K562 (cell line): ENCODE measurements around the gene PLA2G4D. TPM values are rescaled to one million over a fixed set of nuclear protein-coding genes. Genes with fewer than 3 reads are reported as not detected.

Source experiments
- ATAC-seq: fragments of 200-7000 bp; cut with Tn5 transposase; 3 replicates; pipeline ENCODE4 v1.9.1; 2020; ENCODE audit warnings: moderate library complexity
- BruUV-seq: library from RNA; stranded (reverse); fragments of 400-500 nt; replicated peaks from 2 replicates; lab custom pipeline; 2021; lab: Mats Ljungman, UMichigan
- CTCF ChIA-PET: fragments of 300-600 bp; formaldehyde crosslinking; extraction: SDS; loops from one replicate; lab custom pipeline; 2021; ENCODE audit warnings: low intra/inter-chr PET ratio; lab: Yijun Ruan, JAX
- POLR2A ChIA-PET: fragments of 300-600, 350-650 bp; sonication (Branson Sonifier 250); formaldehyde crosslinking; extraction: SDS; loops from one replicate; lab custom pipeline; 2021; ENCODE audit warnings: antibody characterized with exemption, inconsistent platforms; lab: Yijun Ruan, JAX
- DNase-seq, 4 experiments: peaks; one replicate each; pipeline versions ENCODE4 v3.0.0 to v3.0.0-alpha.2; 2011 to 2018; ENCODE audit warnings: low spot score in 3 of 4, mixed read lengths in 3 of 4; ENCODE audit errors: extremely low read depth in 1 of 4
- FAIRE-seq: peaks from 2 replicates; lab custom pipeline; 2011; peaks lifted over from hg19 to GRCh38; lab: Jason Lieb, UNC
- H2AFZ ChIP-seq: 2 replicates; pipeline ENCODE4 v1.6.0; 2011; ENCODE audit warnings: low read depth, low read length, control low read depth, inconsistent platforms
- H3K27ac ChIP-seq: fragments of 200-600 bp; 3 replicates; pipeline ENCODE4 v1.8.0; 2011; ENCODE audit warnings: low read depth, mild to moderate bottlenecking, control low read depth, inconsistent platforms, low read length, moderate library complexity, mixed read lengths; ENCODE audit errors: extremely low read depth
- H3K27me3 ChIP-seq, 2 experiments: fragments of 300-600 bp in 1 of 2; 2 replicates in 1 of 2; 3 replicates in 1 of 2; pipeline versions ENCODE4 v1.6.0 to v1.8.0; 2011; ENCODE audit warnings: inconsistent platforms in 2 of 2, low read length in 2 of 2, mild to moderate bottlenecking in 1 of 2, mixed read lengths in 1 of 2, moderate library complexity in 1 of 2; ENCODE audit not compliant: control insufficient read depth in 2 of 2, insufficient read depth in 2 of 2
- H3K36me3 ChIP-seq: fragments of 300-600 bp; 3 replicates; pipeline ENCODE4 v1.8.0; 2011; ENCODE audit warnings: mild to moderate bottlenecking, low read length, inconsistent platforms; ENCODE audit not compliant: control insufficient read depth, insufficient read depth
- H3K4me1 ChIP-seq, 2 experiments: fragments of 200-600 bp in 1 of 2; replicated peaks in 1 of 2; 2 replicates in 1 of 2; 3 replicates in 1 of 2; pipeline versions ENCODE4 v1.5.1 to v1.8.0; 2011; ENCODE audit warnings: inconsistent platforms in 2 of 2, low read length in 2 of 2, mild to moderate bottlenecking in 1 of 2, mixed read lengths in 1 of 2, moderate library complexity in 1 of 2; ENCODE audit not compliant: control insufficient read depth in 2 of 2, insufficient read depth in 2 of 2
- H3K4me2 ChIP-seq: 2 replicates; pipeline ENCODE4 v1.6.1; 2011; ENCODE audit warnings: low read length, control low read depth, inconsistent platforms, mixed read lengths; ENCODE audit not compliant: insufficient read depth
- H3K4me3 ChIP-seq: fragments of 200-600 bp; sonication (generic), shearing (Covaris generic); 2 replicates; pipeline ENCODE4 v1.5.1; 2016; ENCODE audit warnings: control low read depth, inconsistent platforms
- H3K79me2 ChIP-seq: fragments of 200-600 bp; 3 replicates; pipeline ENCODE4 v1.8.0; 2011; ENCODE audit warnings: low read length, inconsistent platforms; ENCODE audit not compliant: control insufficient read depth, insufficient read depth
- H3K9ac ChIP-seq, 2 experiments: 2 replicates each; pipeline versions ENCODE4 v1.6.0 to v1.6.1; 2011; ENCODE audit warnings: low read depth in 2 of 2, low read length in 2 of 2, control low read depth in 1 of 2, inconsistent platforms in 1 of 2, mild to moderate bottlenecking in 1 of 2, mixed read lengths in 1 of 2; ENCODE audit not compliant: insufficient read depth in 1 of 2
- H3K9me1 ChIP-seq: one replicate; pipeline ENCODE4 v1.6.0; 2011; ENCODE audit warnings: inconsistent platforms, mild to moderate bottlenecking, low read length, moderate library complexity; ENCODE audit not compliant: control insufficient read depth, insufficient read depth
- H3K9me3 ChIP-seq: replicated peaks from 2 replicates; pipeline ENCODE4 v1.5.1; 2011; ENCODE audit warnings: low read depth, low read length, inconsistent platforms; ENCODE audit not compliant: control insufficient read depth, insufficient read depth
- H4K20me1 ChIP-seq: replicated peaks from 2 replicates; pipeline ENCODE4 v1.6.1; 2011; ENCODE audit warnings: low read length, inconsistent platforms, mixed read lengths; ENCODE audit not compliant: control insufficient read depth, insufficient read depth
- ADNP ChIP-seq: fragments of 200-800 bp; sonication (Bioruptor generic); IDR thresholded peaks from 2 replicates; pipeline ENCODE4 v1.6.1; 2016; ENCODE audit warnings: missing genetic modification characterization, missing compliant biosample characterization
- ARID1B ChIP-seq: fragments of 450-650 bp; IDR thresholded peaks from 2 replicates; pipeline ENCODE4 v1.6.1; 2016; ENCODE audit warnings: antibody characterized with exemption, mild to moderate bottlenecking, inconsistent platforms
- CBFA2T2 ChIP-seq: fragments of 450-650 bp; conservative IDR thresholded peaks from 2 replicates; pipeline ENCODE4 v1.6.1; 2017; ENCODE audit warnings: mild to moderate bottlenecking
- CBFA2T3 ChIP-seq: fragments of 450-650 bp; IDR thresholded peaks from 2 replicates; pipeline ENCODE4 v1.6.1; 2017
- CTBP1 ChIP-seq: fragments of 450-650 bp; IDR thresholded peaks from 2 replicates; pipeline ENCODE4 v1.6.1; 2016; ENCODE audit warnings: borderline replicate concordance
- EHMT2 ChIP-seq: fragments of 450-650 bp; IDR thresholded peaks from 2 replicates; pipeline ENCODE4 v1.6.1; 2018; ENCODE audit warnings: antibody characterized with exemption
- FOSL1 ChIP-seq: fragments of 200-800 bp; sonication (Bioruptor generic); conservative IDR thresholded peaks from 2 replicates; pipeline ENCODE4 v1.6.1; 2016; ENCODE audit warnings: missing genetic modification characterization, missing compliant biosample characterization
- FOXA3 ChIP-seq, 2 experiments: fragments of 450-650 bp in 1 of 2; sonication (generic) in 1 of 2; formaldehyde crosslinking; IDR thresholded peaks in 1 of 2; conservative IDR thresholded peaks in 1 of 2; 2 replicates each; pipeline versions ENCODE4 v1.4.0 to v1.8.0; 2020 to 2022; ENCODE audit warnings: mild to moderate bottlenecking in 2 of 2, missing genetic modification reagents in 1 of 2
- L3MBTL2 ChIP-seq: fragments of 450-650 bp; IDR thresholded peaks from 2 replicates; pipeline ENCODE4 v1.6.1; 2016; ENCODE audit warnings: mild to moderate bottlenecking, moderate library complexity
- MTA2 ChIP-seq: fragments of 450-650 bp; IDR thresholded peaks from 2 replicates; pipeline ENCODE4 v1.6.1; 2016; ENCODE audit warnings: low read depth
- SMARCE1 ChIP-seq: fragments of 450-650 bp; IDR thresholded peaks from 2 replicates; pipeline ENCODE4 v1.7.1; 2016; ENCODE audit warnings: mild to moderate bottlenecking
- SOX6 ChIP-seq: fragments of 450-650 bp; IDR thresholded peaks from 2 replicates; pipeline ENCODE4 v1.6.1; 2014; ENCODE audit warnings: mild to moderate bottlenecking
- SPI1 ChIP-seq: IDR thresholded peaks from 2 replicates; pipeline ENCODE4 v1.6.1; 2011; ENCODE audit warnings: low read depth, low read length, control low read depth, borderline replicate concordance
- TAL1 ChIP-seq: fragments of 450-650 bp; IDR thresholded peaks from 2 replicates; pipeline ENCODE4 v1.6.1; 2016; ENCODE audit warnings: mild to moderate bottlenecking
- TCF3 ChIP-seq: sonication (generic); formaldehyde crosslinking; IDR thresholded peaks from 2 replicates; pipeline ENCODE4 v1.4.0; 2020; ENCODE audit warnings: mild to moderate bottlenecking, missing genetic modification reagents
- ZNF707 ChIP-seq: fragments of 250-450 bp; sonication (Bioruptor Pico); conservative IDR thresholded peaks from 2 replicates; pipeline ENCODE4 v1.8.0; 2022; ENCODE audit warnings: inconsistent platforms, mild to moderate bottlenecking, moderate library complexity
- WGBS: fragments of 100-300 bp; shearing (Covaris generic); methylation state at CpG from one replicate; pipeline ENCODE4 v1.1.6; 2016; ENCODE audit warnings: low coverage, mixed read lengths; ENCODE audit not compliant: insufficient coverage; ENCODE audit errors: missing lambda C conversion rate; 5-methylcytosine and 5-hydroxymethylcytosine counted together
- in situ Hi-C: fragments of 300-500 bp; cut with MboI; formaldehyde crosslinking; loops from 4 replicates; pipeline ENCODE4 v1.15.0; 2018; ENCODE audit warnings: inconsistent platforms, mixed read lengths
- intact Hi-C: fragments of 100-400 bp; cut with micrococcal nuclease; formaldehyde crosslinking; loops from 2 replicates; pipeline ENCODE4 v1.14.2; 2022
- polyA plus RNA-seq, 8 experiments: library from polyadenylated mRNA; depleted of rRNA in 4 of 8; stranded (reverse) in 5 of 8; unstranded in 3 of 8; fragments of >200 nt; fragmentation: Nextera tagmentation in 2 of 8; fragmentation: Illumina TruSeq in 1 of 8; extraction: Ambion mirVana in 2 of 8; extraction: Trizol in 1 of 8; gene quantifications; 2 replicates each; pipeline versions ENCODE4 v1.2.1 to v1.2.3, GENCODE V29; 2011 to 2014; ENCODE audit warnings: inconsistent platforms in 1 of 8, missing spikeins in 1 of 8
- total RNA-seq, 7 experiments: library from RNA; depleted of rRNA in 6 of 7; stranded (reverse); fragments of >200 nt in 6 of 7; fragmentation: Illumina TruSeq in 2 of 7; extraction: Trizol in 2 of 7; gene quantifications; 2 replicates each; pipeline versions ENCODE4 v1.2.1 to v1.2.3, GENCODE V29; 2011 to 2021; ENCODE audit warnings: low replicate concordance in 1 of 7
- TF ChIP-seq, protein P1 (sequence below): fragments of 450-650 bp; IDR thresholded peaks from 2 replicates; pipeline ENCODE4 v1.6.1; 2016; ENCODE audit warnings: mild to moderate bottlenecking
- TF ChIP-seq, protein P2 (sequence below): fragments of 450-650 bp; IDR thresholded peaks from 2 replicates; pipeline ENCODE4 v1.6.1; 2016

PLA2G4D gene
- total and polyA plus RNA-seq, 9 of the 15 experiments (the other 6 are each of a cell fraction or from before 2014, with no cell fraction given): 0.04 TPM; not detected in 8

DNA sequence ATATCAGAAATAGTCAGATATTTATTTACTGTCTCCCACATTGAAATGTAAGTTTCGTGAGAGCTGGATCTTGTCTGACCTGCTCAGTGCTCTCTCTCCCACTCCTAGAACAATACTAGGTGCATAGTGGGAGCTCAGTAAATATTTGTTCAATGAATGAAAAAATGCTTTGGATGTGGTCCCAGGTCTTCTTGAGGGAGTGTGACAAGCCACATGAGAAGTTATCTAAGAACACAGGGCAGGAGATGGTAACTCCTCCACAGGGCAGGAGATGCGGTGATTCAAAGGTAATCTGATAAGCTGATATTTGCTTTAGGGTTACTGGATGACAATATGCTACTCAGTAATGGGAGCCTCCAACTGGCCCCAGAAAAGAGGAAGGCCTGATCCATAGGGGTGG is 47.8 kb downstream of the PLA2G4D start:
- CTCF ChIA-PET: no interaction called here
- 0% methylated on average over 2 of the region's 2 CpGs for WGBS
- TF ChIP-seq, protein P1, sequence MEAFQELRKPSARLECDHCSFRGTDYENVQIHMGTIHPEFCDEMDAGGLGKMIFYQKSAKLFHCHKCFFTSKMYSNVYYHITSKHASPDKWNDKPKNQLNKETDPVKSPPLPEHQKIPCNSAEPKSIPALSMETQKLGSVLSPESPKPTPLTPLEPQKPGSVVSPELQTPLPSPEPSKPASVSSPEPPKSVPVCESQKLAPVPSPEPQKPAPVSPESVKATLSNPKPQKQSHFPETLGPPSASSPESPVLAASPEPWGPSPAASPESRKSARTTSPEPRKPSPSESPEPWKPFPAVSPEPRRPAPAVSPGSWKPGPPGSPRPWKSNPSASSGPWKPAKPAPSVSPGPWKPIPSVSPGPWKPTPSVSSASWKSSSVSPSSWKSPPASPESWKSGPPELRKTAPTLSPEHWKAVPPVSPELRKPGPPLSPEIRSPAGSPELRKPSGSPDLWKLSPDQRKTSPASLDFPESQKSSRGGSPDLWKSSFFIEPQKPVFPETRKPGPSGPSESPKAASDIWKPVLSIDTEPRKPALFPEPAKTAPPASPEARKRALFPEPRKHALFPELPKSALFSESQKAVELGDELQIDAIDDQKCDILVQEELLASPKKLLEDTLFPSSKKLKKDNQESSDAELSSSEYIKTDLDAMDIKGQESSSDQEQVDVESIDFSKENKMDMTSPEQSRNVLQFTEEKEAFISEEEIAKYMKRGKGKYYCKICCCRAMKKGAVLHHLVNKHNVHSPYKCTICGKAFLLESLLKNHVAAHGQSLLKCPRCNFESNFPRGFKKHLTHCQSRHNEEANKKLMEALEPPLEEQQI: no peak
- TF ChIP-seq TCF3 (0 out of 2 replicates have a peak, but pooled peaks have one; percentile 29), TAL1 (peak; percentile 25; the same call in 1 of the 2 replicates), EHMT2 (no peak), ARID1B (0 out of 2 replicates have a peak, but pooled peaks have one; percentile 30), CBFA2T2 (peak; percentile 20; the same call in 1 of the 2 replicates), MTA2 (peak; percentile 12; the same call in 1 of the 2 replicates), ZNF707 (CRISPR knock-in tag) (no peak), CBFA2T3 (peak; percentile 43), FOXA3 (CRISPR knock-in tag; conservative IDR thresholded peaks at IDR 0.05 in 1 of 2, IDR thresholded peaks at IDR 0.05 in 1 of 2) (peak in 1 of 2 experiments; percentile 70; a peak in 2 of 4 replicates), SOX6 (peak; percentile 54; the same call in 1 of the 2 replicates), SPI1 (peak; percentile 72; the same call in 1 of the 2 replicates), ADNP (no peak), SMARCE1 (peak; percentile 33; the same call in 1 of the 2 replicates), CTBP1 (peak; percentile 37; the same call in 1 of the 2 replicates), FOSL1 (0 out of 2 replicates have a peak, but pooled peaks have one; percentile 37), L3MBTL2 (0 out of 2 replicates have a peak, but pooled peaks have one; percentile 28)
- TF ChIP-seq, protein P2, sequence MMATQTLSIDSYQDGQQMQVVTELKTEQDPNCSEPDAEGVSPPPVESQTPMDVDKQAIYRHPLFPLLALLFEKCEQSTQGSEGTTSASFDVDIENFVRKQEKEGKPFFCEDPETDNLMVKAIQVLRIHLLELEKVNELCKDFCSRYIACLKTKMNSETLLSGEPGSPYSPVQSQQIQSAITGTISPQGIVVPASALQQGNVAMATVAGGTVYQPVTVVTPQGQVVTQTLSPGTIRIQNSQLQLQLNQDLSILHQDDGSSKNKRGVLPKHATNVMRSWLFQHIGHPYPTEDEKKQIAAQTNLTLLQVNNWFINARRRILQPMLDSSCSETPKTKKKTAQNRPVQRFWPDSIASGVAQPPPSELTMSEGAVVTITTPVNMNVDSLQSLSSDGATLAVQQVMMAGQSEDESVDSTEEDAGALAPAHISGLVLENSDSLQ: no peak
- TF ChIP-seq, all 486 proteins: peak for 13
- Histone ChIP-seq H3K9me1 (no peaks in the 10 kb centered on the region), H2AFZ (no peak overlapping the region), H3K9ac (no peak overlapping the region), H3K4me2 (no peak overlapping the region), H3K27me3 (peaks cover 39 to 68% of the 10 kb centered on the region in 2 experiments), H3K4me1 (peaks cover 0 to 7% of the 10 kb centered on the region in 2 experiments; a peak in 4 of 5 replicates), H3K9me3 (no peaks in the 10 kb centered on the region), H4K20me1 (no peaks in the 10 kb centered on the region; the same call in 1 of the 2 replicates), H3K4me3 (no peak overlapping the region), H3K27ac (no peak overlapping the region), H3K79me2 (no peaks in the 10 kb centered on the region), H3K36me3 (no peaks in the 10 kb centered on the region)
- no TSS peak for BruUV-seq
- no peak for DNase-seq
- POLR2A ChIA-PET: interaction anchor here (0.8 to 1.2 kb wide), 2 partner anchors 18 to 33 kb away, joined by 3 to 7 read pairs; no protein-coding TSS in a partner anchor
- in situ Hi-C loops (no loop called here), intact Hi-C loops (no loop called here)
- no peak for ATAC-seq
- FAIRE-seq: no peak
